ENCODE results near the gene TEPSIN. TPM values are rescaled to one million over a fixed set of nuclear protein-coding genes. Genes with fewer than 3 reads are reported as not detected.

Gene TEPSIN
- total RNA-seq, 2 donors from 2014 or later: 17.4 to 18.4 TPM

GRCh38 chr17:81210466-81210865 lies 28.4 kb downstream of the TEPSIN start:
- intact Hi-C loops (cut with DNase I): no loop called here
- no peak for DNase-seq (ENCODE audit: low spot score)

GRCh38 chr17:81209141-81209540 lies 29.7 kb downstream of the TEPSIN start:
- no peak for DNase-seq (ENCODE audit: low spot score)
- intact Hi-C loops (cut with DNase I): no loop called here

DNA sequence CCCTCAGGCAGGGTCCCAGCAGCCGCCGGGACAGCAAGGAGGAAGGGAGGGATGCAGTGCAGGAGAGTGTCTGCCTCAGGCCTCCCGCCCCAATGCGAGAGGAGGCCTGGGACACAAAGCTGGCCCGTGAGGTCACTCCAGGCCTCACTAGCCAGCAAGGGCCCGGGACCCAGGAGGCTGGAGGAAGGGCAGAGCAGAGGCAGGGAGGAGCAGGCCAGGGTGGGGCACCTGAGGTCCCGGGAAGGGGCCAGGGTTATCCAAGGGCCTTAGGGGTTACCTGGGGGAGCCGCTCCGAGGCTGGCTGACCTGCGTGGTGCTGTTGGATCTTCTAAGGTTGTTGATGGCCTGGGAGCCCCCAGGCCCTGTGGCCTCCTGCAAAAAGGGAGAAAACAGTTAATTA lies 30.2 kb downstream of the TEPSIN start:
- no peak for DNase-seq (ENCODE audit: low spot score)
- intact Hi-C loops (cut with DNase I): no loop called here

DNA sequence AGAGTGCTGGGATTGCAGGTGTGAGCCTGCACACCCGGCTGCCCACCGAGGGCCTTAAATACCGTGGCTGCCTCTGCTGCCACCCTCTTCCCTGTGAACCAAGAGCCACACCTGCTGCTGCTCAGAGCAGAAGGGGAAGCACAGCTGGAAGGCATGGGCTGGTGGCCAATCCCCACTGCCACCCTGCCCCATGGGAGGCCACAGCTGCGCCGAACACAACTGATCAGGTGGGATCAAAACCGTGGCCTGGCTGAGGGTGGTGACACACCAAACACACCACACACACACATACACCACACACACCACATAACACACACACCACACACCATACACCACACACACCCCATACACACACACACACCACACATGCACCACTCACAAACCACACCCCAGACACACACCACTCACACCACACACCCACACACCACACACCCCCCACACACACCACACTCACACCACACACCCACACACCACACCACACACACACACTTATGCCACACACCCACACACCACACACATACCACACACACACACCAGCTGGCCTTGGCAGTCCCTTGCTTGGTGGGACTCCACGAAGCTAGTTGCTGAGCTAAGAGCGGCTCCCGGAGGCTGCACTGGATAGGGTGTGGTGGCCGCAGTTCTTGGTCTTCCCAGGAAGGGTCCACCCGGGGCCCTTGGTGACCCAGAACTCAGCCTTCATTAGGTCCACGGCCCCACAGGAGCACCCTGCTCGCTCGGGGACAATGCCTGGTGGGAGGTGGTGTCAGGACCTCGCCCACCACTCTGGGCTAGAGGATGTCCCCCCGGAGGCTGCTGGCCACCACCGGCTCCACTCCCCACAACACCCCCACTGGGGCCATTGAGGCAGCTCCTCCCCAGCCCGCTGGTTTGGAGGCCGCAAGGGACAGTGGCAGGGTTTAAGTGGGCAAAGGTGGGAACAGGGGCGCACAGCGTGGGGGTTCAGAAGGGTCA lies 31.0 kb downstream of the TEPSIN start:
- intact Hi-C loops (cut with DNase I): no loop called here
- no peak for DNase-seq (ENCODE audit: low spot score)

DNA sequence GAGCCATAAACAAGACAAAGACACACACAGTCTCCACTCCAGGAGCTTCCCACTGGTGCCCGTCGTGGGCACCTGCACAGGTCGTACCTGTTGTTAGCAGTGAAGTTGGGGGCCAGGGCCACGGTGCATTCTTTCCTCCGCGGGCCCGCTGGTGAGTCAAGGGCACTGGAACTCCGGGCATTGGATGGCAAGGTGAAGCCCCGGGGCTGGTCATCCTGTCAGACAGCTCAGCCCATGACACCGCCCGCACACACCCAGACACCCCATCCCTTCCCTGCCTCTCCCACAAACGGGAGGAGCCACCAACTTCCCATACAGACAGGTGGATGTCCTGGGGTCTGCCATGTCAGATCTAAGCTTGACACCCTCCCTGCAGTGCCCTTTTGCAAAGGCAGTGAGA lies 32.2 kb downstream of the TEPSIN start:
- intact Hi-C loops (cut with DNase I): no loop called here
- DNase-seq (ENCODE audit: low spot score): no peak

DNA sequence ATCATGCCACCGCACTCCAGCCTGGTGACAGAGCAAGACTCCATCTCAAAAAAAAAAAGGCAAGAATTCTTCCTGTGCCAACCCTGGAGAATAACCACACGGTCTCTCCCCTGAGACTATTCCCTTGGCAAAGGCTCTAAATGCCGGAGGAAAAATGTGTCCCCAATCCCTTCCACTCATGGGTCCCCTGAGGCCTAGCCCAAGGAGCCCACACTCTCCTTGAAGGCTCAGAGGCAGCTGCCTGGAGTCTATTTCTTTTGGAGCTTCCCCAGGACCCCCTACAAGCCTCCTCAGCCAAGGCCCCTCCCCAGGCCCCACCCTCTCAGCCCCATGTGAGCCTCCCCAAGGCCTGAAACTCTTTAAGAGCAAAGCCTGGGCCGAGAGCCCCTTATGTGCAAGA lies 32.7 kb downstream of the TEPSIN start:
- intact Hi-C loops (cut with DNase I): no loop called here
- DNase-seq (ENCODE audit: low spot score): no peak

GRCh38 chr17:81204578-81204977 lies 34.3 kb downstream of the TEPSIN start:
- DNase-seq (ENCODE audit: low spot score): no peak
- intact Hi-C loops (cut with DNase I): no loop called here

DNA sequence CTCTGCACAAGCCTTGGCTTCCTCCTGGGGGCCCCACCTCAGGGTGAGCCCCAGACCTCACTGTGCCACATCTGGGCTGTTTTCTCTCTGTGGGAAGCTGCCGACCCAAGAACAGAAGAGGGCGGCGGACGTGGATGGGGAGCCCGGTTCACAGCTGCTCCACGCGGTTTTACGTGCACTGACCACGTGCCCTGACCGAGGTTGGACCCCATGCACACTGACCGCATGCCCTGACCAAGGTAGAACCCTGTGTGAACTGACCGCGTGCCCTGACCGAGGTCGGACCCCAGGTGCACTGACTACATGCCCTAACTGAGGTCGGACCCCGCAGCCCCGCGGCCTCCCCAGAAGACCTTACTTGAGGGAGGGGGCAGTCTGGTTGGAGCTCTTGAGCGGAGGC lies 35.7 kb downstream of the TEPSIN start:
- intact Hi-C loops (cut with DNase I): no loop called here
- no peak for DNase-seq (ENCODE audit: low spot score)

DNA sequence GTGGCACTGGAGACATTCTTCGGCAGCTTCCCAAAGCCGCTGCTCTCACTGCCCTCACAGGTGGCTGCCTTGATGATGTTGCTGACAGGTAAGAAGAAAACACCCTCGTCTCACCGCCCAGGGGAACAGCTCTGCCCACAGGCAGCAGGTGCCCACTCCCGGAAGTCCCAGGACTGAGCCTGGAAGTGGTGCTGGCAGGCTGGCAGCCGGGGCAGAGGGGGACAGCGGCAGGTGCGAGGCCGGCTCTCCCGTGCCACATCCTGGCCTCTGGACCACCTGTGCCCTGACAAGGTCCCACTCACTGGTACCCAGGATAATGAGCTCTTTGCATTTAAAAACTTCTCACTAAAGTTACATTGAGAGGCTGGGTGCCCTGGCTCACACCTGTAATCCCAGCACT lies 36.5 kb downstream of the TEPSIN start:
- DNase-seq (ENCODE audit: low spot score): no peak
- intact Hi-C loops (cut with DNase I): no loop called here

DNA sequence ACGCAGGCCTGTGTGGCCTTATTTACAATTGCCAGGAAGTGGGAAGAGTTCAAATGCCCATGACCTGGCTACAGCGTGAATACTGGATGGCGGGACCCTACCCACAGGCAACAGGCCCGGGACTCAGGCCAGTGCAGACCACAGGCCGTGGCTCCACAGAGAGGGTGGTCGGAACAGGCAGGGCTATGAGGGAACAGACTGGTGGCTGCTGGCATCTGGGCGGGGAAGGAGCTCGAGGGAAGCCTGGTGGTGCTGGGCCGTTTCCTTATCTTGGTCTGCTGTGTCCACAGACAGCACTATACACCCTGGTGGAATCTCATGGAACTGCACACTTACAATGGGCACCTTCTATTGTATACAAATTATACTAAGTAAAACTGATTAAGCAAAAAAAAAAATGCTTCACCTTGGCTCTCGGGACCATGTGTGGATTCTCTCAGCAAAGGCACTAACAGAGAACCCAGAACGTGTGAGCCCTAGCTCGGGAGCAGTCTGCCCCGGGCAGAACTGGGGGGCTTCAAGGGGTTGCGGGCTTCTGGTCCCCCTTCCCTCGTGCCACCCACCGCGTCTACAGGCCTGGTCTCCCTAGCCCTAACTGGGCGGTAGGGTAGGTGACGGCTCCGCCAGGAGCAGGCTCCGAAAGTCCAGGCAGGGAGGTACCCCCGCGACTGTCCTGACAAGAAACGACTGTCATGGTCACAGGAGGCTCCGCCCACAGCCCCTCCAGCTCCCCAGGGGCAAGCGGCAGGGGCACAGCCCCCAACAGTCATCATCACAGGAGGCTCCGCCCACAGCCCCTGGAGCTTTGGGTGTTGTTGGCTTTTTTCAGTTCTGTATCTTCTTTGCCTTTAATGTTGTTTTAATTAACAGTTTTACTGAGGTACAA lies 37.9 kb downstream of the TEPSIN start:
- no peak for DNase-seq (ENCODE audit: low spot score)
- intact Hi-C loops (cut with DNase I): no loop called here

- intact Hi-C loops (cut with DNase I): no loop called here
- DNase-seq (ENCODE audit: low spot score): no peak
Measured at GRCh38 chr17:81200201-81200600, 38.7 kb downstream of the TEPSIN start.

DNA sequence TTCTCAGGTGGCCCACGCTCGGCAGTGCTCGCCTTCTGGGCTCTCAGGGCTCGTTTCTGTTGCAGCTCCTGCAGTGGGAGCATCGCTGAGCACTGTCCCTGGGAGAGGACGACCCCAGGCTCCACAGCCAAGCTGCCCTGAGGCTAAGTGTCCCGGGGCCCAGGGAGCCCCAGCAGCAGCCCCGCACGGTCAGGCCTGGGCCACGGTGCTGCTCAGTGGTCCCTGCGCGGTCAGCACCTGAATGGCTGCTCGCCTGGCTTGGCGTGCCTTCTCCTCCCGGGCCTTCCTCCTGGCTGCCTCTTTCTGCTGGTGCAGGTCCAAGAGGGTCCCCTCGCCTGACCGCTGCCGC lies 39.4 kb downstream of the TEPSIN start:
- no peak for DNase-seq (ENCODE audit: low spot score)
- intact Hi-C loops (cut with DNase I): no loop called here

- intact Hi-C loops (cut with DNase I): no loop called here
- no peak for DNase-seq (ENCODE audit: low spot score)
Measured at GRCh38 chr17:81198826-81199481, 39.9 kb downstream of the TEPSIN start.

DNA sequence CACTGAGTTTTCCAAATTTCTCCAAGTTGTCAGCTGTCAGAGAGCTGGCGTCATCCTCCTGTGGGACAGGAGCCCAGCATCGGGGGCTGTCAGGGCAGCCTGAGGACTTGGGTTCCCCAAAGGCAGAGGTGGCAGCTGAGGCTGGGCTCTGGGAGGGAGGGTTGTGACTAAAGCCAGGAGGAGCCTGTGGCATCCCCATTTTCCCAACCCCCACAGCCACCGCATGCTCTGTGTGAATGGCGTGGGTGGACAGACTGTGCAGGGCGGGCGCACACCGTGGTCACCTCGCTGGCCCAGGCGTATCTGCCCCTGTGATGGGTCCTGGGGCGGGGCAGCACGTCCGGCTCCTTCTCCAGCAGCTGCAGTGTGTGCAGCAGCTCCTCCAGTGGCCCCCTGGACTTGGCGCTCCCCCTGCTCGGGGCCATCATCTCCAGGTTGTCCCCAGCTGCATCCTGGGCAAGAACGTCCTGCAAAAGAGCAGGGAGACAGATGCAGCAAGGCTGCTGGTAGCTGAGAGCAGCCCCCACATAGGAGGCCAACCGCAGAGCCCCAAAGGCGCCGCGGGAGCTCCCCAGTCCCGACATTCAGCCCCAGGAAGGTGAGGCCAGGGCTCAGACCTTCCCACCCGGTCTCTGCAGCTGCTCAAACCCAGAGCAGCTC lies 40.9 kb downstream of the TEPSIN start:
- no peak for DNase-seq (ENCODE audit: low spot score)
- intact Hi-C loops (cut with DNase I): loop anchor here in 1 of 2 donors (1.0 kb wide), 1 partner anchor 201 kb away; no protein-coding TSS in a partner anchor

GRCh38 chr17:81197409-81197795 lies 41.5 kb downstream of the TEPSIN start:
- intact Hi-C loops (cut with DNase I): loop anchor here in 1 of 2 donors (1.0 kb wide), 1 partner anchor 200 kb away; no protein-coding TSS in a partner anchor
- no peak for DNase-seq (ENCODE audit: low spot score)

- intact Hi-C loops (cut with DNase I): loop anchor here in 1 of 2 donors (1.0 kb wide), 1 partner anchor 199 kb away; no protein-coding TSS in a partner anchor
- no peak for DNase-seq (ENCODE audit: low spot score)
Measured at GRCh38 chr17:81196505-81197408, 42.1 kb downstream of the TEPSIN start.

DNA sequence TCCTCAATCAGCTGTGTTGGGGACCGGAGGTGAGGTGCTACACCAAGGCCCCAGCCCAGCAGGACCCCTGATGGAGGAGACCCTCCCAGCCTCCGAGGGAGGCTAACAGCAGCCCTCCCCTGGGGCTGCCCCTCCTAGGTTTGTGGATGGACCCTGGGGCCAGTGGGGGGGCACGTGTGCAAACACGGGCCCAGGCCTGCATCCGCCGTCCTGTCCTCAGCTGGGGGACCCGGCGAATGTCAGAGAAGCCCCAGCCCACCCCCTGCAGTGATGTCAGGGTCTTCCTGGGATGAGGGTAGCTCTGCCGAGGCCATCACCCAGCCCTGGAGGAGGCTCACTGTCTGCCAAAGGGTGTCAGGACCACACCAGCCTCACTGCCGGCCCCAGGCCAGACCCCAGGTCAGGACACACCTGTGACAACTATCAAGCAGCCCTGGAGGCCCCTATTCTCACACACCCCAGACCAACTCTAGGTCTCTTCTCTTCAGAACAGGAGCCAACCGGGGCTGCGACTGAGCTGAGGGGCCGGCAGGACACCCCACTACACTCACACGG lies 42.8 kb downstream of the TEPSIN start:
- intact Hi-C loops (cut with DNase I): no loop called here
- DNase-seq (ENCODE audit: low spot score): no peak

Measured in posterior vena cava (tissue), 2 donors.